ENCODE measurements around the gene NUBP2. TPM values are rescaled to one million over a fixed set of nuclear protein-coding genes. Genes with fewer than 3 reads are reported as not detected.

NUBP2 gene
- polyA plus RNA-seq, 1 of the 3 experiments (the other 2 are of a cell fraction), result 73.2 TPM

GRCh38 chr16:1767116-1767994, 15.4 kb upstream of the NUBP2 start:
- Histone ChIP-seq H3K27me3 (ENCODE audit: insufficient read depth) (no peaks in the 10 kb centered on the region), H3K4me2 (no peak overlapping the region), H3F3A (replicated peaks; ENCODE audit: insufficient read depth) (peaks cover 9% of the 10 kb centered on the region), H3K27ac (ENCODE audit: low read depth in 2 of 2, low read length in 1 of 2) (no peak overlapping the region), H3K9ac (no peak overlapping the region), H4K20me1 (ENCODE audit: insufficient read depth) (0 out of 2 replicates have a peak, but pooled peaks cover 5% of the 10 kb centered on the region), H3K4me3 (ENCODE audit: low read depth in 2 of 2, low read length in 1 of 2) (no peak overlapping the region), H3K9me2 (no peaks in the 10 kb centered on the region), H3K9me3 (no peaks in the 10 kb centered on the region), H3K4me1 (ENCODE audit: control insufficient read depth in 1 of 2, insufficient read depth in 2 of 2, low read depth in 1 of 2, low read length in 1 of 2) (peaks cover 0 to 19% of the 10 kb centered on the region in 2 experiments; a peak in 1 of 4 replicates), H3K36me3 (replicated peaks in 1 of 2; ENCODE audit: control insufficient read depth in 1 of 2, insufficient read depth in 2 of 2, low read length in 1 of 2) (peaks cover 6 to 65% of the 10 kb centered on the region in 2 experiments), H2AFZ (ENCODE audit: low read depth) (no peak overlapping the region), H3K79me2 (ENCODE audit: insufficient read depth) (peaks cover 5% of the 10 kb centered on the region; the same call in 1 of the 2 replicates)
- no peak for TF ChIP-seq NFIC (IDR thresholded peaks at IDR 0.05; ENCODE audit: borderline replicate concordance)
- no peak for TF ChIP-seq RAD21 (IDR thresholded peaks at IDR 0.05; ENCODE audit: low read length)
- TF ChIP-seq EZH2phosphoT487 (IDR thresholded peaks at IDR 0.05; ENCODE audit: borderline replicate concordance, low read depth), result no peak
- no peak for TF ChIP-seq FOXM1 (IDR thresholded peaks at IDR 0.05; ENCODE audit: low read depth)
- no peak for TF ChIP-seq YY1 (IDR thresholded peaks at IDR 0.05; ENCODE audit: low read depth)
- no peak for TF ChIP-seq CHD2 (IDR thresholded peaks at IDR 0.05; ENCODE audit: low read length, partially characterized antibody)
- no peak for TF ChIP-seq NRF1 (IDR thresholded peaks at IDR 0.05; ENCODE audit: low read depth, low read length)
- TF ChIP-seq FOSL2 (IDR thresholded peaks at IDR 0.05; ENCODE audit: borderline replicate concordance, low read depth), result no peak
- TF ChIP-seq TCF12 (IDR thresholded peaks at IDR 0.05), result no peak
- TF ChIP-seq RCOR1 (IDR thresholded peaks at IDR 0.05; ENCODE audit: low read length), result no peak
- no peak for TF ChIP-seq MAX (IDR thresholded peaks at IDR 0.05; ENCODE audit: low read depth)
- TF ChIP-seq FOXJ3 (CRISPR knock-in tag; IDR thresholded peaks at IDR 0.05), result no peak
- TF ChIP-seq SMC3 (IDR thresholded peaks at IDR 0.05; ENCODE audit: low read depth, low read length), result no peak
- no peak for TF ChIP-seq SIN3A (IDR thresholded peaks at IDR 0.05; ENCODE audit: borderline replicate concordance, low read depth, low read length)
- ChIA-PET POLR2A (no interaction called here), CTCF (interaction anchor here (0.6 to 1.1 kb wide), 2 partner anchors 13 to 220 kb away, joined by 3 read pairs; no protein-coding TSS in a partner anchor)
- no peak for DNase-seq
- 95% methylated on average over 24 of the region's 42 CpGs for WGBS (ENCODE audit: low lambda C conversion rate)

- Histone ChIP-seq H3K27ac (ENCODE audit: low read depth in 2 of 2, low read length in 1 of 2) (no peak overlapping the region), H3K79me2 (ENCODE audit: insufficient read depth) (peaks cover 9% of the 10 kb centered on the region; the same call in 1 of the 2 replicates), H3F3A (replicated peaks; ENCODE audit: insufficient read depth) (peaks cover 11% of the 10 kb centered on the region), H3K4me3 (ENCODE audit: low read depth in 2 of 2, low read length in 1 of 2) (no peak overlapping the region), H3K9ac (no peak overlapping the region), H3K4me1 (ENCODE audit: control insufficient read depth in 1 of 2, insufficient read depth in 2 of 2, low read depth in 1 of 2, low read length in 1 of 2) (peaks cover 0 to 19% of the 10 kb centered on the region in 2 experiments; a peak in 1 of 4 replicates), H3K9me2 (no peaks in the 10 kb centered on the region), H3K36me3 (replicated peaks in 1 of 2; ENCODE audit: control insufficient read depth in 1 of 2, insufficient read depth in 2 of 2, low read length in 1 of 2) (peaks cover 6 to 57% of the 10 kb centered on the region in 2 experiments), H2AFZ (ENCODE audit: low read depth) (no peak overlapping the region), H3K27me3 (ENCODE audit: insufficient read depth) (no peaks in the 10 kb centered on the region), H4K20me1 (ENCODE audit: insufficient read depth) (0 out of 2 replicates have a peak, but pooled peaks cover 5% of the 10 kb centered on the region), H3K9me3 (no peaks in the 10 kb centered on the region), H3K4me2 (no peak overlapping the region)
- ChIA-PET POLR2A (no interaction called here), CTCF (interaction anchor here (0.6 to 1.1 kb wide), 2 partner anchors 12 to 219 kb away, joined by 3 read pairs; no protein-coding TSS in a partner anchor)
- TF ChIP-seq EP300 (IDR thresholded peaks at IDR 0.05; ENCODE audit: borderline replicate concordance in 1 of 2, low read depth in 1 of 2, low read length in 1 of 2) (no peak), RAD21 (IDR thresholded peaks at IDR 0.05; ENCODE audit: low read length) (no peak), USF2 (IDR thresholded peaks at IDR 0.05; ENCODE audit: borderline replicate concordance, low read depth, low read length) (no peak), NRF1 (IDR thresholded peaks at IDR 0.05; ENCODE audit: low read depth, low read length) (no peak), MAX (IDR thresholded peaks at IDR 0.05; ENCODE audit: low read depth) (no peak), PBX3 (IDR thresholded peaks at IDR 0.05) (no peak), FOXM1 (IDR thresholded peaks at IDR 0.05; ENCODE audit: low read depth) (no peak), MXI1 (IDR thresholded peaks at IDR 0.05; ENCODE audit: low read depth, low read length) (no peak), SIN3A (IDR thresholded peaks at IDR 0.05; ENCODE audit: borderline replicate concordance, low read depth, low read length) (no peak), SMC3 (IDR thresholded peaks at IDR 0.05; ENCODE audit: low read depth, low read length) (no peak), MEF2A (IDR thresholded peaks at IDR 0.05; ENCODE audit: borderline replicate concordance, low read depth) (no peak)
- DNase-seq, result no peak
- WGBS (ENCODE audit: low lambda C conversion rate), result 95% methylated on average over 32 of the region's 41 CpGs
These were observed 14.5 kb upstream of the NUBP2 start for GRCh38 chr16:1768061-1768766.

All from SK-N-SH (cell line).